H1 (cell line): Measurements from ENCODE around the gene RADIL. TPM values are rescaled to one million over a fixed set of nuclear protein-coding genes. Genes with fewer than 3 reads are reported as not detected.

ENCODE experiments used
- CTCF ChIA-PET: fragments of 300-600 bp; sonication (Branson Sonifier 250); formaldehyde crosslinking; loops from one replicate; lab custom pipeline; 2021; ENCODE audit not compliant: partially characterized antibody; lab: Charles Lee
- POLR2A ChIA-PET: fragments of 300-600 bp; sonication (Branson Sonifier 250); formaldehyde crosslinking; loops from one replicate; lab custom pipeline; 2021; ENCODE audit warnings: inconsistent platforms; ENCODE audit not compliant: partially characterized antibody; lab: Charles Lee
- DNase-seq, 2 experiments: peaks; one replicate each; pipeline versions ENCODE4 v3.0.0 to v3.0.0-alpha.2; 2010 to 2022; ENCODE audit warnings: low spot score in 2 of 2, low read depth in 1 of 2, mixed read lengths in 1 of 2
- FAIRE-seq: peaks from 2 replicates; lab custom pipeline; 2011; peaks lifted over from hg19 to GRCh38; lab: Jason Lieb, UNC
- H2AFZ ChIP-seq: 2 replicates; pipeline ENCODE4 v1.8.1; 2012; ENCODE audit warnings: low read length, inconsistent platforms
- H2AK5ac ChIP-seq: 2 replicates; pipeline ENCODE4 v1.6.1; 2013; ENCODE audit warnings: low read depth, low read length
- H2BK120ac ChIP-seq: replicated peaks from 2 replicates; pipeline ENCODE3; 2013; ENCODE audit warnings: low read depth, low read length, inconsistent platforms
- H2BK12ac ChIP-seq: 2 replicates; pipeline ENCODE4 v1.6.1; 2013; ENCODE audit warnings: low read depth, low read length
- H2BK15ac ChIP-seq: 2 replicates; pipeline ENCODE4 v1.6.1; 2013; ENCODE audit warnings: low read length
- H2BK20ac ChIP-seq: 2 replicates; pipeline ENCODE4 v1.6.1; 2013; ENCODE audit warnings: low read length
- H2BK5ac ChIP-seq: 2 replicates; pipeline ENCODE4 v1.6.1; 2013; ENCODE audit warnings: low read depth, low read length
- H3K14ac ChIP-seq: 2 replicates; pipeline ENCODE4 v1.6.1; 2013; ENCODE audit warnings: inconsistent platforms; ENCODE audit not compliant: insufficient read length
- H3K18ac ChIP-seq: 2 replicates; pipeline ENCODE4 v1.6.1; 2013; ENCODE audit warnings: low read length; ENCODE audit errors: extremely low read depth
- H3K23ac ChIP-seq: 2 replicates; pipeline ENCODE4 v1.6.1; 2013; ENCODE audit warnings: inconsistent platforms; ENCODE audit not compliant: insufficient read length
- H3K23me2 ChIP-seq: 2 replicates; pipeline ENCODE4 v1.6.1; 2013; ENCODE audit warnings: low read depth, low read length
- H3K27ac ChIP-seq: 2 replicates; pipeline ENCODE4 v1.6.1; 2011; ENCODE audit warnings: low read depth, low read length, inconsistent platforms
- H3K27me3 ChIP-seq, 4 experiments: replicated peaks in 1 of 4; 1 replicate in 1 of 4; 2 replicates in 3 of 4; pipeline versions ENCODE4 v1.6.1 to v1.8.1; 2011 to 2013; ENCODE audit warnings: low read length in 3 of 4, mild to moderate bottlenecking in 3 of 4, inconsistent platforms in 2 of 4, mixed read lengths in 2 of 4, moderate library complexity in 1 of 4; ENCODE audit not compliant: control insufficient read depth in 3 of 4, insufficient read depth in 3 of 4; ENCODE audit errors: extremely low read depth in 1 of 4
- H3K36me3 ChIP-seq, 4 experiments: 2 replicates each; pipeline versions ENCODE4 v1.6.1 to v1.8.1; 2011 to 2013; ENCODE audit warnings: mild to moderate bottlenecking in 4 of 4, low read length in 3 of 4, moderate library complexity in 2 of 4, control low read depth in 1 of 4, inconsistent platforms in 1 of 4; ENCODE audit not compliant: insufficient read depth in 4 of 4, control insufficient read depth in 2 of 4
- H3K4ac ChIP-seq: replicated peaks from 2 replicates; pipeline ENCODE3; 2013; ENCODE audit warnings: low read length, low read depth, mixed read lengths, inconsistent platforms; ENCODE audit not compliant: insufficient read length
- H3K4me1 ChIP-seq, 4 experiments: replicated peaks in 1 of 4; 1 replicate in 1 of 4; 2 replicates in 3 of 4; pipeline versions ENCODE4 v1.6.1 to v1.8.1; 2011 to 2013; ENCODE audit warnings: low read length in 3 of 4, inconsistent platforms in 2 of 4, mixed read lengths in 1 of 4; ENCODE audit not compliant: insufficient read depth in 4 of 4, control insufficient read depth in 3 of 4
- H3K4me2 ChIP-seq, 2 experiments: 2 replicates each; pipeline versions ENCODE4 v1.6.1 to v1.8.1; 2011 to 2013; ENCODE audit warnings: low read depth in 2 of 2, low read length in 2 of 2, control low read depth in 1 of 2, inconsistent platforms in 1 of 2, mild to moderate bottlenecking in 1 of 2; ENCODE audit not compliant: insufficient read depth in 1 of 2
- H3K4me3 ChIP-seq, 4 experiments: fragments of 200-600, 300-600 bp in 1 of 4; sonication (generic), shearing (Covaris generic), sonication (Bioruptor Twin) in 1 of 4; 2 replicates each; pipeline versions ENCODE4 v1.5.1 to v1.8.1; 2011 to 2016; ENCODE audit warnings: low read length in 4 of 4, low read depth in 3 of 4, control low read depth in 2 of 4, inconsistent platforms in 2 of 4, mild to moderate bottlenecking in 2 of 4, mixed read lengths in 1 of 4, moderate library complexity in 1 of 4; ENCODE audit not compliant: insufficient read depth in 2 of 4; ENCODE audit errors: extremely low read depth in 1 of 4
- H3K56ac ChIP-seq: replicated peaks from 2 replicates; pipeline ENCODE3; 2013; ENCODE audit warnings: low read depth, mild to moderate bottlenecking, mixed read lengths, low read length, inconsistent platforms; ENCODE audit not compliant: insufficient read length
- H3K79me1 ChIP-seq: 2 replicates; pipeline ENCODE4 v1.6.1; 2013; ENCODE audit warnings: low read depth, low read length, control low read depth
- H3K79me2 ChIP-seq, 2 experiments: 2 replicates each; pipeline versions ENCODE4 v1.6.1 to v1.8.1; 2012 to 2013; ENCODE audit warnings: low read length in 2 of 2, mild to moderate bottlenecking in 2 of 2, inconsistent platforms in 1 of 2; ENCODE audit not compliant: insufficient read depth in 2 of 2, control insufficient read depth in 1 of 2
- H3K9ac ChIP-seq, 4 experiments: replicated peaks in 1 of 4; 1 replicate in 1 of 4; 2 replicates in 3 of 4; pipeline versions ENCODE4 v1.6.1 to v1.8.1; 2011 to 2013; ENCODE audit warnings: low read depth in 3 of 4, low read length in 3 of 4, control low read depth in 2 of 4, mild to moderate bottlenecking in 2 of 4, moderate library complexity in 2 of 4, inconsistent platforms in 1 of 4; ENCODE audit errors: extremely low read depth in 1 of 4
- H3K9me3 ChIP-seq, 2 experiments: 2 replicates each; pipeline versions ENCODE4 v1.6.1 to v1.8.1; 2012 to 2013; ENCODE audit warnings: mild to moderate bottlenecking in 2 of 2, moderate library complexity in 2 of 2, control low read depth in 1 of 2, inconsistent platforms in 1 of 2, low read depth in 1 of 2, low read length in 1 of 2, mixed read lengths in 1 of 2; ENCODE audit not compliant: insufficient read depth in 2 of 2
- H4K20me1 ChIP-seq, 2 experiments: replicated peaks in 1 of 2; 2 replicates each; pipeline versions ENCODE3 to v1.8.1; 2011 to 2013; ENCODE audit warnings: inconsistent platforms in 2 of 2, low read length in 2 of 2, mild to moderate bottlenecking in 1 of 2; ENCODE audit not compliant: insufficient read depth in 2 of 2, control insufficient read depth in 1 of 2
- H4K5ac ChIP-seq: 2 replicates; pipeline ENCODE4 v1.6.1; 2013; ENCODE audit warnings: low read length, low read depth, mixed read lengths, inconsistent platforms; ENCODE audit not compliant: insufficient read length
- H4K8ac ChIP-seq: 2 replicates; pipeline ENCODE4 v1.8.0; 2013; ENCODE audit warnings: mild to moderate bottlenecking, moderate library complexity, low read length, inconsistent platforms; ENCODE audit not compliant: insufficient read depth; ENCODE audit errors: extremely low read depth
- H4K91ac ChIP-seq: replicated peaks from 2 replicates; pipeline ENCODE3; 2013; ENCODE audit warnings: low read length, mixed read lengths, inconsistent platforms; ENCODE audit not compliant: insufficient read length
- CBX5 ChIP-seq: fragments of 300-800, 300-1000 bp; sonication (generic); IDR thresholded peaks from 2 replicates; pipeline ENCODE4 v1.7.1; 2016; ENCODE audit warnings: antibody characterized with exemption, low read length, low read depth
- CBX8 ChIP-seq: fragments of 300-800, 300-1000 bp; sonication (generic); IDR thresholded peaks from 2 replicates; pipeline ENCODE4 v1.7.1; 2016; ENCODE audit warnings: low read depth, low read length, borderline replicate concordance
- CHD1 ChIP-seq: IDR thresholded peaks from 2 replicates; pipeline ENCODE4 v1.6.1; 2012; ENCODE audit warnings: low read depth, low read length, improper control_type of control experiment
- CTBP2 ChIP-seq: IDR thresholded peaks from 2 replicates; pipeline ENCODE4 v1.7.0; 2011; ENCODE audit warnings: borderline replicate concordance, mild to moderate bottlenecking, moderate library complexity, mixed read lengths, low read length; ENCODE audit not compliant: insufficient read depth, insufficient read length
- HDAC6 ChIP-seq: IDR thresholded peaks from one replicate; pipeline ENCODE4 v1.7.1; 2012; ENCODE audit warnings: low read depth, mild to moderate bottlenecking, inconsistent platforms, low read length, moderate library complexity
- JUN ChIP-seq: IDR thresholded peaks from 2 replicates; pipeline ENCODE4 v1.6.1; 2011; ENCODE audit warnings: low read depth, mild to moderate bottlenecking, improper control_type of control experiment, low read length
- WGBS, 2 experiments: shearing (Covaris generic) in 1 of 2; methylation state at CpG; one replicate each; pipeline versions ENCODE4 v1.1.6 to v1.1.7; 2013 to 2015; ENCODE audit warnings: low lambda C conversion rate in 2 of 2, mixed read lengths in 2 of 2, inconsistent platforms in 1 of 2, low coverage in 1 of 2, missing lambda C conversion rate in 1 of 2; ENCODE audit not compliant: insufficient replicate concordance in 2 of 2, insufficient coverage in 1 of 2, insufficient read length in 1 of 2; ENCODE audit errors: extremely low coverage in 1 of 2, missing lambda C conversion rate in 1 of 2; 5-methylcytosine and 5-hydroxymethylcytosine counted together
- polyA plus RNA-seq, 7 experiments: library from polyadenylated mRNA; depleted of rRNA in 3 of 7; stranded (reverse) in 5 of 7; unstranded in 2 of 7; fragments of >200 nt in 5 of 7; fragments of 200-250 nt in 2 of 7; gene quantifications; 1 replicate in 5 of 7; 2 replicates in 1 of 7; 4 replicates in 1 of 7; pipeline versions ENCODE4 v1.2.1 to v1.2.3, GENCODE V29; 2011 to 2013; ENCODE audit warnings: missing spikeins in 2 of 7, mixed read lengths in 2 of 7
- total RNA-seq: library from RNA; stranded (reverse); fragmentation: NEBNext Ultra II Directional; extraction: Animal tissue kit (Norgen Biotek cat#: 25700); gene quantifications from 2 replicates; pipeline ENCODE4 v1.2.1, GENCODE V29; 2021

RADIL gene
- total and polyA plus RNA-seq, 2 of the 8 experiments (the other 6 are each of a cell fraction or from before 2014, with no cell fraction given), result 5.0 to 5.4 TPM

GRCh38 chr7:4822677-4823076 lies 60.8 kb downstream of the RADIL start:
- TF ChIP-seq CHD1, result no peak
- TF ChIP-seq CBX5, result no peak
- no peak for TF ChIP-seq JUN
- no peak for TF ChIP-seq CBX8
- no peak for TF ChIP-seq HDAC6
- TF ChIP-seq CTBP2, result no peak
- WGBS, 2 experiments, result 96% methylated on average over 9 of the region's 9 CpGs; no CpG with 5 or more reads in 1 of the 2 experiments

More at GRCh38 chr7:4822677-4823076, 60.8 kb downstream of the RADIL start:
- H2BK15ac ChIP-seq, result no peak overlapping the region
- ChIA-PET POLR2A (no interaction called here), CTCF (interaction anchor here (0.6 to 1.0 kb wide), 3 partner anchors 17 to 94 kb away, joined by 3 read pairs; no protein-coding TSS in a partner anchor)
- H3K14ac ChIP-seq, result no peak overlapping the region
- H2BK20ac ChIP-seq, result no peak overlapping the region
- H4K20me1 ChIP-seq, result peaks cover 0 to 2% of the 10 kb centered on the region in 2 experiments
- no peak overlapping the region for H4K5ac ChIP-seq
- no peak overlapping the region for H2AK5ac ChIP-seq
- H2AFZ ChIP-seq, result no peak overlapping the region
- H3K23me2 ChIP-seq, result no peaks in the 10 kb centered on the region
- H3K23ac ChIP-seq, result no peak overlapping the region
- H3K4me2 ChIP-seq, result no peak overlapping the region
- H3K56ac ChIP-seq, result no peak overlapping the region
- H4K8ac ChIP-seq, result no peak overlapping the region
- no peak overlapping the region for H2BK12ac ChIP-seq
- H3K4me1 ChIP-seq, result no peaks in the 10 kb centered on the region
- no peak overlapping the region for H4K91ac ChIP-seq
- H3K27ac ChIP-seq, result no peak overlapping the region
- no peak for DNase-seq
- H3K27me3 ChIP-seq, result no peaks in the 10 kb centered on the region
- H3K18ac ChIP-seq, result no peak overlapping the region
- H3K36me3 ChIP-seq, result no peaks in the 10 kb centered on the region
- H3K79me1 ChIP-seq, result no peaks in the 10 kb centered on the region
- no peak overlapping the region for H3K4ac ChIP-seq
- FAIRE-seq, result no peak
- H3K79me2 ChIP-seq, result no peaks in the 10 kb centered on the region
- no peak overlapping the region for H2BK5ac ChIP-seq
- no peak overlapping the region for H3K4me3 ChIP-seq
- no peak overlapping the region for H2BK120ac ChIP-seq
- no peaks in the 10 kb centered on the region for H3K9me3 ChIP-seq
- no peak overlapping the region for H3K9ac ChIP-seq
